CD14-positive monocyte (primary cell): ENCODE results near the gene BAIAP3. TPM values are rescaled to one million over a fixed set of nuclear protein-coding genes. Genes with fewer than 3 reads are reported as not detected.

Experiments
- DNase-seq, 3 donors: peaks; one replicate each; pipeline ENCODE4 v3.0.0-alpha.2; 2011 to 2022
- H2AFZ ChIP-seq: 2 replicates; pipeline ENCODE4 v1.6.0; 2012; ENCODE audit warnings: mild to moderate bottlenecking, low read depth, low read length, inconsistent platforms; ENCODE audit not compliant: insufficient read depth, poor library complexity, severe bottlenecking
- H3K27ac ChIP-seq, 2 donors: 1 replicate in 1 of 2; 2 replicates in 1 of 2; pipeline ENCODE4 v1.5.1; 2012 to 2013; ENCODE audit warnings: low read length in 2 of 2, control low read depth in 1 of 2, inconsistent platforms in 1 of 2, low read depth in 1 of 2, mild to moderate bottlenecking in 1 of 2
- H3K27me3 ChIP-seq, 2 donors: one replicate each; pipeline versions ENCODE4 v1.6.0 to v1.6.1; 2011 to 2013; ENCODE audit warnings: low read length in 2 of 2; ENCODE audit not compliant: control insufficient read depth in 2 of 2, insufficient read depth in 2 of 2
- H3K36me3 ChIP-seq, 2 donors: replicated peaks in 1 of 2; 1 replicate in 1 of 2; 2 replicates in 1 of 2; pipeline versions ENCODE4 v1.5.1 to v1.6.1; 2012 to 2013; ENCODE audit warnings: low read length in 2 of 2, control low read depth in 1 of 2, inconsistent platforms in 1 of 2, mild to moderate bottlenecking in 1 of 2; ENCODE audit not compliant: insufficient read depth in 2 of 2, control insufficient read depth in 1 of 2
- H3K4me1 ChIP-seq, 2 donors: 1 replicate in 1 of 2; 2 replicates in 1 of 2; pipeline versions ENCODE4 v1.5.1 to v1.6.1; 2012 to 2013; ENCODE audit warnings: low read length in 2 of 2, control low read depth in 1 of 2, inconsistent platforms in 1 of 2, mild to moderate bottlenecking in 1 of 2, moderate library complexity in 1 of 2; ENCODE audit not compliant: insufficient read depth in 2 of 2, control insufficient read depth in 1 of 2
- H3K4me2 ChIP-seq: replicated peaks from 2 replicates; pipeline ENCODE3; 2012; ENCODE audit warnings: low read length, moderate library complexity, mild to moderate bottlenecking; ENCODE audit not compliant: poor library complexity, severe bottlenecking; ENCODE audit errors: extremely low read depth
- H3K4me3 ChIP-seq, 3 experiments: fragments of 200-600 bp in 1 of 3; sonication (generic) in 1 of 3; replicated peaks in 1 of 3; 1 replicate in 2 of 3; 2 replicates in 1 of 3; pipeline ENCODE4 v1.5.1; 2011 to 2013; ENCODE audit warnings: low read length in 3 of 3, mild to moderate bottlenecking in 3 of 3, control low read depth in 2 of 3, low read depth in 2 of 3, inconsistent platforms in 1 of 3, moderate library complexity in 1 of 3
- H3K79me2 ChIP-seq: 2 replicates; pipeline ENCODE4 v1.6.0; 2012; ENCODE audit warnings: mild to moderate bottlenecking, control low read depth, inconsistent platforms, low read length, moderate library complexity; ENCODE audit not compliant: insufficient read depth
- H3K9ac ChIP-seq: 2 replicates; pipeline ENCODE4 v1.6.0; 2017; ENCODE audit warnings: low read length, mild to moderate bottlenecking; ENCODE audit not compliant: insufficient read depth, poor library complexity, severe bottlenecking
- H3K9me3 ChIP-seq, 2 donors: replicated peaks in 1 of 2; 1 replicate in 1 of 2; 2 replicates in 1 of 2; pipeline versions ENCODE4 v1.5.1 to v1.6.1; 2012 to 2013; ENCODE audit warnings: low read length in 2 of 2, control low read depth in 1 of 2; ENCODE audit not compliant: control insufficient read depth in 1 of 2, insufficient read depth in 1 of 2
- H4K20me1 ChIP-seq: 2 replicates; pipeline ENCODE4 v1.6.0; 2012; ENCODE audit warnings: mild to moderate bottlenecking, low read length, control low read depth, moderate library complexity; ENCODE audit not compliant: insufficient read depth
- H3K27ac Mint-ChIP-seq, 7 donors: one replicate each; pipeline ENCODE4 v1.8.0; 2020; ENCODE audit warnings: mild to moderate bottlenecking in 7 of 7, mixed read lengths in 7 of 7, moderate library complexity in 6 of 7, inconsistent platforms in 2 of 7
- H3K27me3 Mint-ChIP-seq, 3 donors: one replicate each; pipeline ENCODE4 v1.8.0; 2021 to 2022; ENCODE audit warnings: low read depth in 3 of 3, mild to moderate bottlenecking in 3 of 3, mixed read lengths in 3 of 3, moderate library complexity in 3 of 3, inconsistent platforms in 1 of 3
- H3K36me3 Mint-ChIP-seq, 2 donors: one replicate each; pipeline ENCODE4 v1.8.0; 2020; ENCODE audit warnings: mixed read lengths in 2 of 2, inconsistent platforms in 1 of 2, mild to moderate bottlenecking in 1 of 2
- H3K4me1 Mint-ChIP-seq: one replicate; pipeline ENCODE4 v1.8.0; 2020; ENCODE audit warnings: mild to moderate bottlenecking, mixed read lengths
- H3K4me3 Mint-ChIP-seq, 2 donors: one replicate each; pipeline ENCODE4 v1.8.0; 2020; ENCODE audit warnings: mild to moderate bottlenecking in 2 of 2, mixed read lengths in 2 of 2, moderate library complexity in 1 of 2
- H3K9me3 Mint-ChIP-seq, 7 donors: one replicate each; pipeline ENCODE4 v1.8.0; 2020 to 2022; ENCODE audit warnings: mixed read lengths in 7 of 7, mild to moderate bottlenecking in 6 of 7, moderate library complexity in 6 of 7, inconsistent platforms in 2 of 7
- WGBS: methylation state at CpG from one replicate; pipeline ENCODE4 v1.1.5; 2013; ENCODE audit warnings: missing lambda C conversion rate; ENCODE audit not compliant: insufficient coverage; 5-methylcytosine and 5-hydroxymethylcytosine counted together
- intact Hi-C, 2 donors: fragments of 100-400 bp; cut with micrococcal nuclease; formaldehyde crosslinking; loops; one replicate each; pipeline versions ENCODE4 v1.15.0 to v1.15.1; 2023
- polyA plus RNA-seq, 3 donors: library from polyadenylated mRNA; depleted of rRNA in 1 of 3; unstranded in 2 of 3; stranded (reverse) in 1 of 3; fragments of 300-500 nt in 2 of 3; fragments of >200 nt in 1 of 3; fragmentation: Illumina TruSeq in 2 of 3; gene quantifications; 1 replicate in 2 of 3; 2 replicates in 1 of 3; pipeline ENCODE4 v1.2.3, GENCODE V29; 2012 to 2021
- TF ChIP-seq, protein P1 (sequence below): fragments of 200-600 bp; IDR thresholded peaks from one replicate; pipeline ENCODE4 v1.8.0; 2022; ENCODE audit warnings: antibody characterized with exemption, mild to moderate bottlenecking

The BAIAP3 gene
- polyA plus RNA-seq, 3 donors, result 1.0 TPM; not detected in 2

DNA sequence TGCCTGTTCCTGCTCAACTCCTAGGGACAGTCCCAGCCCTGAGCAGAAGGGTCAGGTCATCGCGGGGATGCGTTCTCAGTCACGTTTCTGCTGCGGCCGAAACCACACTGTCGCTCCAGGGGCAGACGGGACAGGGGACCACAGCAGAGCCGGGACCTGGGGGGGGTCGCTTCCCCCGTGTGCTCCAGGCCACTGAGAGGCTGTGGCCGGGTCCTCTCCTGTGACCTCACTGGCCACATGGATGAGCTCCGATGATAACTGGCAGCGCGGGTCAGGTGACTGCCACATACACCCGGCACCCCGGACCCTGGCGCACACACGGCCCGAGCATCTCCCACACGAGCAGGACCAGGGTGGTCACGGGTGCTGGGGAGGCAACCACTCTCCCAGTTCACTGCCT is 31.1 kb downstream of the BAIAP3 start:
- Histone ChIP-seq H3K27ac (no peak overlapping the region), H3K27me3 (no peaks in the 10 kb centered on the region), H3K9me3 (no peaks in the 10 kb centered on the region), H2AFZ (no peak overlapping the region), H3K36me3 (peaks cover 70 to 84% of the 10 kb centered on the region in 2 donors), H4K20me1 (peaks cover 79% of the 10 kb centered on the region), H3K79me2 (peaks cover 33% of the 10 kb centered on the region), H3K9ac (no peak overlapping the region), H3K4me2 (no peak overlapping the region), H3K4me3 (no peak overlapping the region), H3K4me1 (no peaks in the 10 kb centered on the region)
- Mint-ChIP-seq H3K9me3 (no peaks in the 10 kb centered on the region), H3K4me1 (no peaks in the 10 kb centered on the region), H3K4me3 (no peak overlapping the region), H3K36me3 (peaks cover 48 to 85% of the 10 kb centered on the region in 2 donors), H3K27me3 (peaks cover 0 to 1% (median 0%) of the 10 kb centered on the region in 3 donors), H3K27ac (no peak overlapping the region)
- TF ChIP-seq, protein P1, sequence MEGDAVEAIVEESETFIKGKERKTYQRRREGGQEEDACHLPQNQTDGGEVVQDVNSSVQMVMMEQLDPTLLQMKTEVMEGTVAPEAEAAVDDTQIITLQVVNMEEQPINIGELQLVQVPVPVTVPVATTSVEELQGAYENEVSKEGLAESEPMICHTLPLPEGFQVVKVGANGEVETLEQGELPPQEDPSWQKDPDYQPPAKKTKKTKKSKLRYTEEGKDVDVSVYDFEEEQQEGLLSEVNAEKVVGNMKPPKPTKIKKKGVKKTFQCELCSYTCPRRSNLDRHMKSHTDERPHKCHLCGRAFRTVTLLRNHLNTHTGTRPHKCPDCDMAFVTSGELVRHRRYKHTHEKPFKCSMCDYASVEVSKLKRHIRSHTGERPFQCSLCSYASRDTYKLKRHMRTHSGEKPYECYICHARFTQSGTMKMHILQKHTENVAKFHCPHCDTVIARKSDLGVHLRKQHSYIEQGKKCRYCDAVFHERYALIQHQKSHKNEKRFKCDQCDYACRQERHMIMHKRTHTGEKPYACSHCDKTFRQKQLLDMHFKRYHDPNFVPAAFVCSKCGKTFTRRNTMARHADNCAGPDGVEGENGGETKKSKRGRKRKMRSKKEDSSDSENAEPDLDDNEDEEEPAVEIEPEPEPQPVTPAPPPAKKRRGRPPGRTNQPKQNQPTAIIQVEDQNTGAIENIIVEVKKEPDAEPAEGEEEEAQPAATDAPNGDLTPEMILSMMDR, result no peak
- intact Hi-C loops, result no loop called here
- no peak for DNase-seq
- 86% methylated on average over 16 of the region's 22 CpGs for WGBS

- no peaks in the 10 kb centered on the region for H3K27me3 ChIP-seq
- H3K4me1 ChIP-seq, result no peaks in the 10 kb centered on the region
- H3K9ac ChIP-seq, result no peak overlapping the region
- intact Hi-C loops, result no loop called here
- H3K4me2 ChIP-seq, result no peak overlapping the region
- no peak overlapping the region for H3K27ac ChIP-seq
- H3K36me3 ChIP-seq, result peaks cover 71 to 75% of the 10 kb centered on the region in 2 donors
- H3K4me3 Mint-ChIP-seq, result no peak overlapping the region
- H3K79me2 ChIP-seq, result peaks cover 16% of the 10 kb centered on the region
- WGBS, result 76% methylated on average over 29 of the region's 29 CpGs
- TF ChIP-seq, protein P1, result no peak
- peaks cover 73% of the 10 kb centered on the region for H4K20me1 ChIP-seq
- no peak overlapping the region for H2AFZ ChIP-seq
- no peak overlapping the region for H3K4me3 ChIP-seq
- H3K4me1 Mint-ChIP-seq, result no peaks in the 10 kb centered on the region
- DNase-seq, result no peak
- H3K9me3 ChIP-seq, result no peaks in the 10 kb centered on the region
- H3K36me3 Mint-ChIP-seq, result peaks cover 44 to 85% of the 10 kb centered on the region in 2 donors
- H3K27ac Mint-ChIP-seq, result peak overlapping the region in 2 of 7 donors; percentile 22 to 40
- peaks cover 0 to 1% (median 0%) of the 10 kb centered on the region in 3 donors for H3K27me3 Mint-ChIP-seq
- peaks cover 0 to 3% (median 0%) of the 10 kb centered on the region in 7 donors for H3K9me3 Mint-ChIP-seq
Measured at GRCh38 chr16:1366060-1366711, 32.7 kb downstream of the BAIAP3 start.
